Liver (tissue), 9 donors: ENCODE data around the gene MALT1. TPM values are rescaled to one million over a fixed set of nuclear protein-coding genes. Genes with fewer than 3 reads are reported as not detected.

Source experiments
- DNase-seq: peaks from one replicate; pipeline ENCODE4 v3.0.0-alpha.2; 2017; ENCODE audit warnings: low spot score
- H3K27ac ChIP-seq, 2 donors: one replicate each; pipeline ENCODE4 v1.7.0; 2013; ENCODE audit warnings: inconsistent platforms in 2 of 2, low read length in 2 of 2, control low read depth in 1 of 2, low read depth in 1 of 2, mild to moderate bottlenecking in 1 of 2
- H3K27me3 ChIP-seq, 4 donors: one replicate each; pipeline versions ENCODE4 v1.6.1 to v1.7.0; 2013; ENCODE audit warnings: low read length in 3 of 4, inconsistent platforms in 1 of 4, mild to moderate bottlenecking in 1 of 4, moderate library complexity in 1 of 4; ENCODE audit not compliant: control insufficient read depth in 4 of 4, insufficient read depth in 4 of 4
- H3K36me3 ChIP-seq, 4 donors: one replicate each; pipeline versions ENCODE4 v1.6.1 to v1.7.0; 2013; ENCODE audit warnings: low read length in 3 of 4, mild to moderate bottlenecking in 3 of 4, low read depth in 1 of 4, moderate library complexity in 1 of 4; ENCODE audit not compliant: control insufficient read depth in 4 of 4, insufficient read depth in 3 of 4
- H3K4me1 ChIP-seq, 4 donors: one replicate each; pipeline versions ENCODE4 v1.6.1 to v1.7.0; 2013; ENCODE audit warnings: low read length in 3 of 4, mild to moderate bottlenecking in 3 of 4, moderate library complexity in 1 of 4; ENCODE audit not compliant: control insufficient read depth in 4 of 4, insufficient read depth in 4 of 4
- H3K4me3 ChIP-seq, 3 donors: one replicate each; pipeline versions ENCODE4 v1.6.1 to v1.7.0; 2013; ENCODE audit warnings: low read length in 3 of 3, control low read depth in 1 of 3, low read depth in 1 of 3, mild to moderate bottlenecking in 1 of 3
- H3K9ac ChIP-seq, 2 donors: one replicate each; pipeline ENCODE4 v1.7.0; 2013; ENCODE audit warnings: low read length in 2 of 2, mild to moderate bottlenecking in 2 of 2, moderate library complexity in 2 of 2, control low read depth in 1 of 2, low read depth in 1 of 2
- H3K9me3 ChIP-seq, 4 donors: one replicate each; pipeline versions ENCODE4 v1.6.1 to v1.7.0; 2013; ENCODE audit warnings: low read length in 3 of 4; ENCODE audit not compliant: control insufficient read depth in 4 of 4
- CTCF ChIP-seq: fragments of 150-350 bp; IDR thresholded peaks from 2 replicates; pipeline ENCODE4 v1.5.1; 2017; ENCODE audit warnings: improper control_type of control experiment, low read depth, low read length; ENCODE audit not compliant: missing input control
- EGR1 ChIP-seq, 2 donors: IDR thresholded peaks; 2 replicates each; pipeline ENCODE4 v1.6.1; 2016 to 2018; ENCODE audit warnings: antibody characterized with exemption in 2 of 2, low read depth in 2 of 2
- FOXA1 ChIP-seq: IDR thresholded peaks from 2 replicates; pipeline ENCODE4 v1.6.1; 2016; ENCODE audit warnings: antibody characterized with exemption
- FOXA2 ChIP-seq: IDR thresholded peaks from 2 replicates; pipeline ENCODE4 v1.6.1; 2016; ENCODE audit warnings: antibody characterized with exemption
- HNF4A ChIP-seq, 2 donors: conservative IDR thresholded peaks; 2 replicates each; pipeline ENCODE4 v1.6.1; 2016; ENCODE audit warnings: antibody characterized with exemption in 2 of 2, mild to moderate bottlenecking in 2 of 2
- HNF4G ChIP-seq: IDR thresholded peaks from 2 replicates; pipeline ENCODE4 v1.6.1; 2016; ENCODE audit warnings: antibody characterized with exemption
- JUND ChIP-seq, 2 donors: IDR thresholded peaks; 2 replicates each; pipeline ENCODE4 v1.6.1; 2016; ENCODE audit warnings: antibody characterized with exemption in 2 of 2
- NR2F2 ChIP-seq: IDR thresholded peaks from 2 replicates; pipeline ENCODE4 v1.6.1; 2016; ENCODE audit warnings: antibody characterized with exemption
- RAD21 ChIP-seq, 2 donors: IDR thresholded peaks; 2 replicates each; pipeline ENCODE4 v1.6.1; 2016; ENCODE audit warnings: antibody characterized with exemption in 2 of 2, mild to moderate bottlenecking in 2 of 2
- RXRA ChIP-seq, 2 donors: IDR thresholded peaks; 2 replicates each; pipeline ENCODE4 v1.6.1; 2017 to 2018; ENCODE audit warnings: antibody characterized with exemption in 2 of 2, mild to moderate bottlenecking in 1 of 2
- SP1 ChIP-seq: IDR thresholded peaks from 2 replicates; pipeline ENCODE4 v1.6.1; 2018; ENCODE audit warnings: antibody characterized with exemption, mild to moderate bottlenecking
- TAF1 ChIP-seq: conservative IDR thresholded peaks from 2 replicates; pipeline ENCODE4 v1.6.1; 2016; ENCODE audit warnings: antibody characterized with exemption, mild to moderate bottlenecking
- YY1 ChIP-seq: IDR thresholded peaks from 2 replicates; pipeline ENCODE4 v1.6.1; 2016; ENCODE audit warnings: antibody characterized with exemption, mild to moderate bottlenecking
- WGBS: extraction: QIAGEN DNeasy Blood & Tissue Kit; methylation state at CpG from one replicate; pipeline ENCODE4 v1.1.7; 2013; 5-methylcytosine and 5-hydroxymethylcytosine counted together
- polyA plus RNA-seq, 2 donors: library from polyadenylated mRNA; stranded (reverse) in 1 of 2; unstranded in 1 of 2; fragments of 200-250 nt in 1 of 2; fragments of >200 nt in 1 of 2; fragmentation: Nextera tagmentation in 1 of 2; extraction: Ambion mirVana in 1 of 2; gene quantifications; one replicate each; pipeline versions ENCODE4 v1.2.1 to v1.2.3, GENCODE V29; 2013 to 2015
- total RNA-seq, 2 donors: library from RNA; depleted of rRNA; stranded (reverse); fragments of >200 nt; gene quantifications; one replicate each; pipeline ENCODE4 v1.2.3, GENCODE V29; 2014
- TF ChIP-seq, protein P1 (sequence below): IDR thresholded peaks from 2 replicates; pipeline ENCODE4 v1.6.1; 2016; ENCODE audit warnings: antibody characterized with exemption
- TF ChIP-seq, protein P2 (sequence below): IDR thresholded peaks from 2 replicates; pipeline ENCODE4 v1.6.1; 2016; ENCODE audit warnings: antibody characterized with exemption
- TF ChIP-seq, protein P3 (sequence below): IDR thresholded peaks from 2 replicates; pipeline ENCODE4 v1.6.1; 2016; ENCODE audit warnings: antibody characterized with exemption
- donor health status: healthy.
- donor health status: healthy.
- donor health status: healthy.
- donor health status: healthy.
- donor health status: healthy.

The MALT1 gene
- total and polyA plus RNA-seq, 4 donors: 3.1 to 27.3 (median 6.4) TPM

DNA sequence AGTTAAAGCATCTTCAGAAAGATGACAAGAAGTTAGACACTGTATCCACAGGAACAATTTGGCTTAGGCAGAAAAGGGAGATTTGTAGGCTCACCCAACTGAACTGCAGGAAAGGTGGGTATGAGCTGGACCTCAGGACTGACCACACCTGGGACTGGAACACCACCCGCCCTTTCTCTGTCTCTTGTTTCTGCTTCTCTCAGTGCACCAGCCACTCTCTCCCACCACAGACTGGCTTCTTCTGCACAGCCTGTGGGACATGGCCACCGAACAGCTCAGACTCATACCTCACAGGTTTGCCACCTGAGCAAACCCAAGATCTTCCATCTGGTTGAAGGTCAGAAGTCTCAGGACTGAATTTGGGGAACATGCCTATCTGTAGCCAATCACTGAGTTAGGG, 14.2 kb upstream of the MALT1 start:
- Histone ChIP-seq H3K36me3 (no peaks in the 10 kb centered on the region), H3K9me3 (peaks cover 0 to 4% (median 0%) of the 10 kb centered on the region in 4 donors), H3K4me3 (no peak overlapping the region), H3K27ac (no peak overlapping the region), H3K9ac (no peak overlapping the region), H3K27me3 (no peaks in the 10 kb centered on the region), H3K4me1 (peaks cover 0 to 11% (median 3%) of the 10 kb centered on the region in 4 donors)
- WGBS: 100% methylated on average over 2 of the region's 2 CpGs
- no peak for TF ChIP-seq HNF4G
- no peak for TF ChIP-seq FOXA2
- TF ChIP-seq TAF1: no peak
- no peak for TF ChIP-seq RXRA (IDR thresholded peaks at IDR 0.05)
- TF ChIP-seq CTCF: no peak
- TF ChIP-seq, protein P1, sequence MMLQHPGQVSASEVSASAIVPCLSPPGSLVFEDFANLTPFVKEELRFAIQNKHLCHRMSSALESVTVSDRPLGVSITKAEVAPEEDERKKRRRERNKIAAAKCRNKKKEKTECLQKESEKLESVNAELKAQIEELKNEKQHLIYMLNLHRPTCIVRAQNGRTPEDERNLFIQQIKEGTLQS: no peak
- TF ChIP-seq HNF4A (conservative IDR thresholded peaks at IDR 0.05): no peak
- TF ChIP-seq NR2F2: no peak
- TF ChIP-seq JUND (IDR thresholded peaks at IDR 0.05): no peak
- no peak for TF ChIP-seq YY1
- TF ChIP-seq, protein P2, sequence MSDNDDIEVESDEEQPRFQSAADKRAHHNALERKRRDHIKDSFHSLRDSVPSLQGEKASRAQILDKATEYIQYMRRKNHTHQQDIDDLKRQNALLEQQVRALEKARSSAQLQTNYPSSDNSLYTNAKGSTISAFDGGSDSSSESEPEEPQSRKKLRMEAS: no peak
- TF ChIP-seq EGR1 (IDR thresholded peaks at IDR 0.05; ENCODE audit: low read depth in 2 of 2): no peak
- TF ChIP-seq SP1: no peak
- no peak for DNase-seq

- no peak for TF ChIP-seq EGR1 (IDR thresholded peaks at IDR 0.05; ENCODE audit: low read depth in 2 of 2)
- TF ChIP-seq FOXA1: no peak
- TF ChIP-seq, protein P2: no peak
- TF ChIP-seq JUND (IDR thresholded peaks at IDR 0.05): no peak
- no peak for TF ChIP-seq HNF4G
- no peak for TF ChIP-seq RAD21 (IDR thresholded peaks at IDR 0.05)
- no peak for TF ChIP-seq SP1
- TF ChIP-seq, protein P3, sequence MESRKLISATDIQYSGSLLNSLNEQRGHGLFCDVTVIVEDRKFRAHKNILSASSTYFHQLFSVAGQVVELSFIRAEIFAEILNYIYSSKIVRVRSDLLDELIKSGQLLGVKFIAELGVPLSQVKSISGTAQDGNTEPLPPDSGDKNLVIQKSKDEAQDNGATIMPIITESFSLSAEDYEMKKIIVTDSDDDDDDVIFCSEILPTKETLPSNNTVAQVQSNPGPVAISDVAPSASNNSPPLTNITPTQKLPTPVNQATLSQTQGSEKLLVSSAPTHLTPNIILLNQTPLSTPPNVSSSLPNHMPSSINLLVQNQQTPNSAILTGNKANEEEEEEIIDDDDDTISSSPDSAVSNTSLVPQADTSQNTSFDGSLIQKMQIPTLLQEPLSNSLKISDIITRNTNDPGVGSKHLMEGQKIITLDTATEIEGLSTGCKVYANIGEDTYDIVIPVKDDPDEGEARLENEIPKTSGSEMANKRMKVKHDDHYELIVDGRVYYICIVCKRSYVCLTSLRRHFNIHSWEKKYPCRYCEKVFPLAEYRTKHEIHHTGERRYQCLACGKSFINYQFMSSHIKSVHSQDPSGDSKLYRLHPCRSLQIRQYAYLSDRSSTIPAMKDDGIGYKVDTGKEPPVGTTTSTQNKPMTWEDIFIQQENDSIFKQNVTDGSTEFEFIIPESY: no peak
- DNase-seq: no peak
- Histone ChIP-seq H3K36me3 (no peaks in the 10 kb centered on the region), H3K27me3 (no peaks in the 10 kb centered on the region), H3K27ac (no peak overlapping the region), H3K9me3 (peaks cover 0 to 4% (median 0%) of the 10 kb centered on the region in 4 donors), H3K9ac (no peak overlapping the region), H3K4me3 (no peak overlapping the region), H3K4me1 (peaks cover 0 to 11% (median 3%) of the 10 kb centered on the region in 4 donors)
- WGBS: 96% methylated on average over 1 of the region's 1 CpG
These were observed 13.8 kb upstream of the MALT1 start for GRCh38 chr18:58657494-58657893.
